ENCODE measurements around the gene CCR7.
A peak's percentile ranks its signal among the peaks of the same experiment; 100 is the strongest.
"Not testable (repeated sequence)": the region's sequence is repeated elsewhere in the genome, so short reads cannot be mapped to it uniquely, and the experiment has no call there.

Gene CCR7

DNA sequence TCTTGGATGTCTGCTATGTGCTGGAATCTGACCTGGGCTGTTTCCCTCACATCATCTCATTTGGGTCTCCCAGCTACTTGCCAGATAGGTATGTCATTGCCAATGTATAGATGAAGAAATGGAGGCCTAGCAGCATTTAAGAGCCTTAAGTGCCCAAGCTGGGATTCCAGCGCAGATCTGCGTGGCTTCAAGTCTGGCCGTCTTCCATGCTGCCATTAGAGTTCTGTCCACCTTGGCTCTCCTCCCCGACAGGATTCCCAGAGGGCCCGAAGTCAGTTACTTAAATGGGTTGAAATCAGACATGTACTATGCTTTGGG, 33.0 kb upstream of the CCR7 start:
- Histone ChIP-seq H3K27ac (peak overlapping the region in 20 of 21 experiments; percentile 5 to 91 (median 54)), H3K4me3 (no peak overlapping the region)

DNA sequence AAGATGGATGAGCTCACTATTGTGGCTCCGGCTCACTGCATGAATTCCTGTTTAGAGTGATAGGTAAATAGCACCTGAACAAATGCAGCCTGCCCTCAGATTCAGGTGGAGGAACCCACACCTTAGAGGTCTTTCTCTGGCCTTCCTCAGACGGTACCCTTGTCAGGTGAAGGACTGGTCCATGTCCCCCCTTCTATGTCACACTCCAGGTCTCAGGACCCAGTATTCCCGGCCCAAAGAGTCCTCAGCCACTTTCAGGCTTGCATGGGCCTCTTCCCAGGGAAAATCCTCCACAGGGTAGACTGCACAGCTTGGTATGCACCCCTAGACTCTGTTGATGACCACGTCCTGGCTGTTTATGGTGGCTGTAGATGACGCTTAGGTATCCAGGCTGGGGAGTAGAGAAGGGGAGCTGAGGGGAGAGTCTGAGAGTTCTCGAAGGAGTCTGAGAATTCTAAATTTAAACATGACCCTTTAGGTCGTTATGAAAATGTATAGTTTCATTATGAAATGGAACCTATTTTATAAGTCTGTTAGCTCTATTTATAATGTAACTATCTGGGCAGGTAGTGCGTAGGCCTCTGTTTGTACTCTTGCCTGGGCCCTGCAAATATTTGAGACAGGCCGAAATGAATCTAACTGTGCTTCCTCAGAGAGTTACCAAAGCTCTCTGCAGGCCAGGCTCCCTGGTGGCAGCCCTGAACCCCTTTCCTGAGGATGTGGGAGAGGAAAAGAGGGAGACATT, 32.5 kb upstream of the CCR7 start:
- peak overlapping the region in 17 of 21 experiments; percentile 6 to 91 (median 66) for H3K27ac ChIP-seq
- no peak overlapping the region for H3K4me3 ChIP-seq

DNA sequence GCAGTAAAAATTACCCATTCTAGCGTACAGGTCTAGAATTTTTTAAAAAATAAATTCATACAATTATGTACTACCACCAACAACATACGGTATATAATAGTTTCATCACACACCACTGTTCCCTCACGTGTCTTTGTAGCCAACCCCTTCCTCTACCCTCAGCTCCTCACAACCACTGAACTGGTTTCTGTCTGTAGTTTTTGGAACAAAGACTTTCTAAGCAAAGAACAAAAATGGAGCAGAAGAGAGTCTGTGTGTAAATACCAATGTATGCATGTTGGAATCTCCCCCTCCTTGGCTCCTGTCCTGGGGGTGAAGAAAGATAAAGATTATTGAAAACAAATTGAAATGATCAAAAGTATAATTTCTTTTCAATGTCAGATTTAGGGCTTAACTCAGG, 31.9 kb upstream of the CCR7 start:
- H3K27ac ChIP-seq, result peak overlapping the region in 5 of 21 experiments; percentile 80 to 91 (median 88)
- no peak overlapping the region for H3K4me3 ChIP-seq

DNA sequence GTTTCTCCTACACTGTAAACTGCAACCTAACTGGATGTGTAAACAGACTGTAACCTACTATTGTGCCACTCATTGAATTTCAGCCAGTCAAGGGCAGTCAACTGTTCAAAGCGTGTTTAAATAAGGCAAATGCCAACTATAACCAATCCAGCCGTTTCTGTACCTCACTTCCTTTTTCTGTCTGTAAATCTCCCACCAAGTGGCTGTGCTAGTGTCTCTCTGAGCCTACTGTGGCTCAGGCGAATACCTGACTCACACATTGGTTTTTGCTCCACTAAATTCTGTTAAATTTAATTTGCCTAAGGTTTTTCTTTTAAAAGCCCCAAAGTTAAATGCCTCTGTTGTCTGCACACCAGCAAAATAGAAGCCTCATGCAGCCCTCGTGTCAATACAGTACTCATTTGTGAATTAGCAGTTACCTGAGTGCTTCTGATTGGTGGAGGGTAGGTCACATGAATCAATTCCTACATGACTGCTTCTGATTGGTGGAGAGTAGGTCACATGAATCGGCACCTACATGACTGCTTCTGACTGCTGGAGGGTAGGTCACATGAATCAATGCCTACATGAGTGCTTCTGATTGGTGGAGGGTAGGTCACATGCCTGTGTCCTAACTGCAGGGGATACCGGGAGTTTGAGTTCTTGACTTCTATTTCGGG, 31.1 kb upstream of the CCR7 start:
- peak overlapping the region in 2 of 21 experiments; percentile 5 to 90 for H3K27ac ChIP-seq
- H3K4me3 ChIP-seq, result no peak overlapping the region

DNA sequence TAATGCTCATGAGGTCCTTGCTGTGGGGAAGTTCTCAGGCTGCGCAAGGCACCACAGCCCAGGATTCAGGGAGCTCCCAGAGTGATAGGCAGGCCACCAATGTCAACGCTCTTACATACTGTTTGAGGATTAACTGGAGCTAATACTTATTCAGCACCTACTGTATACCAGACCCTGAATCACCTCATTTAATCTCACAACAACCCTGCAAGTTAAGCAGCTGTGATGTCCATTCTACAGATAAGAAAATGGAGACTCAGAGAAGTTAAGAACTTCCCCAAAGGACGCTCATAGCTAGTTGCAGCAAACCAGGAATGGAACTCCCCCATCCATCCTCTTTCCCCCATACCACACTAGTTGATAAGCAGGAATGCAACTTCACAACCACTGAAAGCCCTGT, 25.5 kb upstream of the CCR7 start:
- no peak overlapping the region for H3K27ac ChIP-seq
- no peak overlapping the region for H3K4me3 ChIP-seq

DNA sequence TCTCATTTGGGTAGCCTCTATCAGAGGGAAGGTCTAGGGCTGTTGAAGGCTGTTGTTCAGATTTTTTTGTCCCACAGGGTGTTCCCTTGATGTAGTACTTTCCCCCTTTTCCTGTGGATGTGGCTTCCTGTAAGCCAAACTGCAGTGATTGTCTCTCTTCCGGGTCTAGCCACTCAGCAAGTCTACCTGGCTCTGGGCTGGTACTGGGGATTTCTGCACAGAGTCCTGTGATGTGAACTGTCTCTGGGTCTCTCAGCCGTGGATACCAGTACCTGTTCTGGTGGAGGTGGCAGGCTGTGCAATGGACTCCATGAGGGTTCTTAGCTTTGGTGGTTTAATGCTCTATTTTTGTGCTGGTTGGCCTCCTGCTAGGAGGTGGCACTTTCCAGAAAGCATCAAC, 23.3 kb upstream of the CCR7 start:
- Histone ChIP-seq H3K27ac (no peak overlapping the region), H3K4me3 (no peak overlapping the region)

DNA sequence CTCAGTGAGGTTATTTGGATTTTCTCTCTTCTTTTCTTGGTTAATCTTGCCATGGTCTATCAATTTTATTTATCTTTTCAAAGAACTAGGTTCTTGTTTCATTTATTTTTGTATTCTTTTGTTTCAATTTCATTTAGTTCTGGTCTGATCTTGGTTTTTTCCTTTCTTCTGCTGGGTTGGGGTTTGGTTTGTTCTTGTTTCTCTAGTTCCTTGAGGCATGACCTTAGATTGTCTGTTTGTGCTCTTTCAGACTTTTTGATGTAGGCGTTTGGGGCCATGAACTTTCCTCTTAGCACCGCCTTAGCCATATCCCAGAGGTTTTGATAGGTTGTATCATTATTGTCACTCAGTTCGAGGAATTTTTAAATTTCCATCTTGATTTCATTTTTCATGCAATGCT, 21.0 kb upstream of the CCR7 start:
- not testable (repeated sequence) for H3K4me3 ChIP-seq, H3K27ac ChIP-seq

DNA sequence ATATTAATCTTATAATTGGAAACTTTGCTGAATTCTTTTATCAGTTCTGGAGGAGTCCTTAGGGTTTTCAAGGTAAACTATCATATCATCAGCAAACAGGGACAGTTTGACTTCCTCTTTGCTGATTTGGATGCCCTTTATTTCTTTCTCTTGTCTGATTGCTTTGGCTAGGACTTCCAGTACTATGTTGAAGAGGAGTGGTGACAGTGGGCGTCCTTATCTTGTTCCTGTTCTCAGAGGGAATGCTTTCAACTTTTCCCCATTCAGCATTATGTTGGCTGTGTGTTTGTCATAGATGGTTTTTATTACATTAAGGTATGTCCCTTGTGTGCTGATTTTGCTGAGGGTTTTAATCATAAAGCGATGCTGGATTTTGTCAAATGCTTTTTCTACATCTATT, 19.7 kb upstream of the CCR7 start:
- not testable (repeated sequence) for H3K27ac ChIP-seq, H3K4me3 ChIP-seq

DNA sequence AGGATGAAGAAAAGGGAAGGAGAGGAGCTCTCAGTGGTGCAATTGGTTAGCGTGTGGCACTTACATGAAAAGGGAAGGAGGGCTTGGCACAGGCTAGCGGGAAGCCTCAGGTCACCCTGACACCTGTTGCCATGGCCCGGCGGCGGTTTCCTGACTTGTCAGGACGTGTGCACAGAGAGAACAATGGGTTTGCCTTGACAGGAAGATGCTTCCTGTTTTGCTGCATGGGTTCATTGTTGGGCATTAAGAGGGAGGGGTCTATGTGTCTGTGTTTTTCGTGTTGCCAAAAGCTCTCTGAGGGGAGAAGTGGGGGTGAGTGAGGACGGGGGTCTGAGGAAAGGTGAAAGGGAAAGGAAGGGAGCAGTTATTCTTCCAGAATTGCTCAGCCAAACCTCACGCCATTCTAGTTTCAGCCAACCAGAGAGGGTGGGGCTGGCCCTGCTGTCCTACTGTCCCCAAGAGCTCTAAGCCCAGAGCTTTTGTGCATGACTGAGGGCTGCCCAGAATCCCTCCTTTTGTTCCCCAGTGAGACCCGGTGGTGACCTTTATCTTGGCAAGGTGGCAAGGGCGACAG, 17.1 kb upstream of the CCR7 start:
- Histone ChIP-seq H3K4me3 (no peak overlapping the region), H3K27ac (peak overlapping the region in 17 of 21 experiments; percentile 2 to 87 (median 77))

DNA sequence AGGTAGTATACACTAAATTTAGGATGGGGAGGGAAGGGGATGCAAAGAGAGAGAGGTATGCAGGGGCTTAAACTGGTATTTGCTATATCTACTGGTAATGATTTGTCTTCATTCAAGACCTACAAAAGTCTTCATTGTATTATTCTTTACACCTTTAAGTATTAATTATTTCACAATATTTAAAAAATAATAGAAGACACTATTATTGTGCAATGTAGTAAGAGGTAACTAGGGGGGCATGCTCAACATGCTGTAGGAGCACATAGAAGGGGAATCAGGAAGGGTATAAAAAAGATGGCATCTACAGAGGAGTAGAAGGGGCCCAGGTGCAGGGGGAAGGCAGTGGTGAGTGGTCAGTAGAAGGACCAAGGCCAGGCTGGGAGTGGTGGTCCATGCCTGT, 14.9 kb upstream of the CCR7 start:
- Histone ChIP-seq H3K27ac (no peak overlapping the region), H3K4me3 (no peak overlapping the region)

DNA sequence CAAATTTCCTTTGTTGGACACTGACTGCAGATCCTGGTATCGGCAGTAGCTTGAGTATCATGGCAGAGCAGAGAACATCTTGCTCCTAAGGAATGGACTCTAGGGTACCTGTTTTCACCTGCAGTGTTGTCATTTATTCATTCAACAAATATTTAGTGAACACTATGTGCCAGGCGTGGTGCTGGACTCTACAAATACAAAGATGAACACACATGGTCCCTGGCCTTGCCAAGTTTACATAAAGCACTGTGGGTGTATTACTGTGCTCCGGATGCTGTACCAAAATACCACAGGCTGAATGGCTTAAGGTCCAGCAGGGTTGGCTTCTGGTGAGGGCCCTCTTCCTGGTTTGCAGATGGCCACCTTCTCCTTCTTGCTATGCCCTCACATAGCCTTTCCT, 14.2 kb upstream of the CCR7 start:
- no peak overlapping the region for H3K4me3 ChIP-seq
- no peak overlapping the region for H3K27ac ChIP-seq

DNA sequence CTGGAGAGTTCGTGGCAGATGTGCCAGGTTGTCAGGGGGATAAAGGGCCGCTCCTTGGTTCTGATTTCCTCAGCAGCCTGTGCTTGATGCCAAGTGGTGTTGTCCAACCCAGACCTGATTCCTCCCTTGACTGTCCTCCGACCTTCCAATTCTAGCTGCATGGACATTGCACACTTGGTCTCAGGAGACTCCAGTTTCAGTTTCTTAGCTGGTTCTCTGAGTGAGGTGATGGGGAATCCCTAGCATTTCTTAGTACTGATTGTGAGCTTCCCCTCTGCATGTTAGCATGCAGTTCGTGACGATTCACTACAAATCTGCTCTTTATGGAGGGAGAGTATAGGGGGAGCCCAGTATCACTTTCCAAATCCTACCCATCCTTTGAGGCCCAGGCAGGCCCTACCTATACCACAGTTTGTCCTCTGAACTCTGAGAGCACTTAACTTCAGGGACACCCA, 12.4 kb upstream of the CCR7 start:
- no peak overlapping the region for H3K4me3 ChIP-seq
- no peak overlapping the region for H3K27ac ChIP-seq

DNA sequence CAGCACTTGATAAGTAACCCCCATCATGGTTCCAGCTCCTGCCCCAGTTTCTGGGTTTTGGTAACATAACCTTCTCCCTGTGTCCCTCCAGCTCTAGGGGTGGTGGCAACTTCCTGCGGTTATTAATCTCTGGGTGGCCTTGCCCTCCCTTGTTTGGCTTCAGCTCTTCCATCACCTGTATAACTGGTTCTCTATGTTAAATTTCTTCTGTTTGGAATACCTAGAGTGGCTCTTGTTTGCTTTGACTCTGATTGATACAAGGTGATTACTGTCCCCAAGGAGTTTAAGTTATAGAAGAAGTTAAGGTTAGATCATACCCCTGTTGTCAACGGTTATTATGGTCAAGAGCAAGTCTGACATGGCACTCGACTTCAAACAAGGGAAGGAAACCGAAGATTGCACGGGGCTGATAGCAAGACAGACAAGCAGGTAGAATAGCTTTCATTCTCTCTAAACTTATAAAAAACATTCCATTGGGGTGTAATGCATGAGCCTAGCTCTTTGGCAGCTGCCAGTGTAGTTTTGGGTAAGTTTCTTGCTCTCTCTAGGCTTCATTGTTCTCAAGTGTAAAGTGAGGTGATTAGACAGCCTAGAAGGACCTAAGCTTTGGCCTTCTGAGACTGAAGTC, 11.0 kb upstream of the CCR7 start:
- H3K27ac ChIP-seq, result peak overlapping the region in 3 of 21 experiments; percentile 19 to 49 (median 21)
- H3K4me3 ChIP-seq, result no peak overlapping the region

DNA sequence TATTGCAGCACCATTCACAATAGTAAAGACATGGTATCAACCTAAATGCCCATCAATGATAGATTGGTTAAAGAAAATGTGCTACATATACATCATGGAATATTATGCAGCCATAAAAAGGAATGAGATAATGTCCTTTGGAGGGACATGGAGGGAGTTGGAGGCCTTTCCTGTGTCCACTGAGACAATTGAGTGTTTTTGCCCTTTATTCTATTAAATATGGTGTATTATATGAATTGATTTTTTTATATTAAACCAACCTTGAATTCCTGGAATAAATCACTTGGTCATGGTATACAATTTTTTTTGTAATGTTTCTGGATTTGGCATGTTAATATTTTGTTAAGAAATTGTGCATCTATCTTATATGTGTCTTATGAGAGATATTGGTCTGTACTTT, 9.0 kb upstream of the CCR7 start:
- H3K27ac ChIP-seq, result no peak overlapping the region
- no peak overlapping the region for H3K4me3 ChIP-seq

DNA sequence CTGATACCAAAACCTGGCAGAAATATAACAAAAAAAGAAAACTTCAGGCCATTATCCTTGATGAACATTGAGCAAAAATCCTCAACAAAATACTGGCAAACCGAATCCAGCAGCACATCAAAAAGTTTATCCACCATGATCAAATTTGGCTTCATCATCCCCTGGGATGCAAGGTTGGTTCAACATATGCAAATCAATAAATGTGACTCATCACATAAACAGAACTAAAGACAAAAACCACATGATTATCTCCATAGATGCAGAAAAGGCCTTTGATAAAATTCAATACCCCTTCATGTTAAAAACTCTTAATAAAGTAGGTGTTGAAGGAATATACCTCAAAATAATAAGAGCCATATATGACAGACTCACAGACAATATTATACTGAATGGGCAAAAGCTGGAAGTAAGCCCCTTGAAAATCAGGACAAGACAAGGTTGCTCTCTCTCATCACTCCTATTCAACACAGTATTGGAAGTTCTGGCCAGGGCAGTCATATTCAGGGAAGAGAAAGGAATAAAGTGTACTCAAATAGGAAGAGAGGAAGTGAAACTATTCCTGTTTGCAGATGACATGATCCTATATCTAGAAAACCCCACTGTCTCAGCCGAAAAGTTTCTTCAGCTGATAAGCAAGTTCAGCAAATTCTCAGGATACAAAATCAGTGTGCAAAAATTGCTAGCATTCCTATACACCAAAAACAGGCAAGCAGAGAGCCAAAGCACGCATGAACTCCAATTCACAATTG, 7.1 kb upstream of the CCR7 start:
- H3K4me3 ChIP-seq, H3K27ac ChIP-seq: not testable (repeated sequence)

DNA sequence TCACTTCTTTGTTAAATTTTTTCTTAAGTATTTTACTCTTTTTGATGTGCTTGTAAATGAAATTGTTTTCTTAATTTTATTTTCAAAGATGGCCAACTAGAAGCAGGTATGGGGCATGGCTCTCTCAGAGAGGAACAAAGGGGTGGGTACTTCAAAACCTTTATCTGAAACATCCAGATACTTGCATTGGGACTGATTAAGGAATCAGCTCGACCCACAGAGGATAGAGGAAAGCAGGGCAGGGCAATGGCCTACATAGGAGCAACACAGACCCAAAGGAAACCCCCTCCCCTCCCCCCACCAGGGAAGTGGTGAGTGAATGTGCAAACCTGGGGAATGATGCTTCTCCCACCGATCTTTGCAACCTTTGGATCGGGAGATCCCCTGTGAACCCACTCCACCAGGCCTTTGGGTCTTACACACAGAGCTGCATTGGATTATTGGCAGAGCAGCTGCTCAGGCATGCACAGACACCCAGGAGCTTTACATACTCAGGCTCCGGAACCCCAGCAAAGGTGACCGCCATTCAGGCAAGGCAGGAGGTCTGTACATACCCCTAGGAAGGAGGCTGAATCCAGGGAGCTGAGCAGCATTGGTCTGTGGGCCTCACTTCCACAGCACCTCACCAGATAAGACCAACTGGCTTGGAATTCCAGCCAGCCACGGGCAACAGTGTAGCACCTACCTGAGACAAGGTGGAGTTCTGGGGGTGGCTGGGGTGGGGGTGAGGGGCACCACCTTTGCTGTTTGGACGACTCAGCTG, 3.0 kb upstream of the CCR7 start:
- Histone ChIP-seq H3K4me3 (no peak overlapping the region), H3K27ac (no peak overlapping the region)

DNA sequence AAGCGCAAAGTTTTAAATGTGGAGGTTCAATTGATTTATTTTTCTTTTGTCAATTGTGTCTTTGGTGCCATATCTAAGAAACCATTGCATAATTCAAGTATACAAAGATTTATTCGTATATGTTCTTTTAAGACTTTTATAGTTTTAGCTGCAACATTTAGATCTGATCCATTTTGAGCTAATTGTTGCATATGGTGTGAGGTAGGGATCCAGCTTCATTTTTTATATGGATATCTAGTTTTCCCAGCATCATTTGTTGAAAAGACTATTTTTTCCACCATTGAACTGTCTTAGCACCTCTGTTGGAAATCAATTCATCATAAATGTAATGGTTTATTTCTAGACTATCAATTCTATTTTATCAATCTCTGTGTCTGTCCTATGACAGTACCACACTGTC, 2.1 kb upstream of the CCR7 start:
- no peak overlapping the region for H3K4me3 ChIP-seq
- no peak overlapping the region for H3K27ac ChIP-seq

DNA sequence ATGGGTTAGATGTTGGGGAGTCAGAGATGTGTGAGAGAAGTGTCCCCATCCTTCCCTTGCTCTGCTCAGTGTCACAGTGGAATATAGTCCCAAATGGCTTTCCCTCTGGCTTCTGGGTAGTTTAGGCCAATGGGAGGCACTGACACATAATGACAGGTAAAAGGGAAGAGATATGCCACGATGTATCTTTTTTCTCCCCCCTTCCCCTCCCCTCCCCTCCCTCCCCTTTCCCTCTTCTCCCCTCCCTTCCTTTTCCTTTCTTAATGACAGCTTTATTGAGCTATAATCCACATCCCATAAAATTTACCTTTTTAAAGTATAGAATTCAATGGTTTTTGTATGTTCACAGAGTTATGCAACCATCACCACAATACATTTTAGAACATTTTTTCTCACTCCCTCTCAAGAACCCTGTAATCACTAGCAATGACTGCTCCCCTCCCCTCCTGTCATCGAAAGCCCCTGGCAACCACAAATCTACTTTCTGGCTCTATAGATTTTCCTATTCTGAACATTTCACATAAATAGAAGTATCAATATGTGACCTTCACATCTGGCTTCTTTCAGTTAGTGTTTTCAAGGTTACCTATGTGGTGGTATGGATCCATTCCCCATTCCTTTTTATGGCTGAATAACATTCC, 617 bp upstream of the CCR7 start:
- Histone ChIP-seq H3K4me3 (peak overlapping the region in 1 of 7 experiments; percentile 34), H3K27ac (peak overlapping the region in 5 of 21 experiments; percentile 37 to 89 (median 84))
